Endothelial cell (in vitro differentiated cells): Measurements from ENCODE around the gene OR5K2. TPM values are rescaled to one million over a fixed set of nuclear protein-coding genes. Genes with fewer than 3 reads are reported as not detected.

Source experiments
- DNase-seq: peaks from one replicate; pipeline ENCODE4 v3.0.0; 2021; ENCODE audit warnings: low spot score
- H3K27ac Mint-ChIP-seq: one replicate; pipeline ENCODE4 v1.8.0; 2021; ENCODE audit warnings: mixed read lengths, inconsistent platforms; ENCODE audit not compliant: unreplicated experiment
- H3K27me3 Mint-ChIP-seq: one replicate; pipeline ENCODE4 v1.8.0; 2021; ENCODE audit warnings: mild to moderate bottlenecking, moderate library complexity, mixed read lengths, inconsistent platforms; ENCODE audit not compliant: unreplicated experiment
- H3K36me3 Mint-ChIP-seq: one replicate; pipeline ENCODE4 v1.8.0; 2021; ENCODE audit warnings: mild to moderate bottlenecking, low read depth, mixed read lengths, inconsistent platforms; ENCODE audit not compliant: unreplicated experiment
- H3K4me1 Mint-ChIP-seq: one replicate; pipeline ENCODE4 v1.8.0; 2021; ENCODE audit warnings: mild to moderate bottlenecking, mixed read lengths, inconsistent platforms; ENCODE audit not compliant: unreplicated experiment
- H3K4me3 Mint-ChIP-seq: one replicate; pipeline ENCODE4 v1.8.0; 2021; ENCODE audit warnings: mild to moderate bottlenecking, mixed read lengths, inconsistent platforms; ENCODE audit not compliant: unreplicated experiment
- H3K9me3 Mint-ChIP-seq: one replicate; pipeline ENCODE4 v1.8.0; 2021; ENCODE audit warnings: mixed read lengths, inconsistent platforms; ENCODE audit not compliant: unreplicated experiment
- CTCF ChIP-seq: fragments of 200-600 bp; sonication (generic); IDR thresholded peaks from one replicate; pipeline ENCODE4 v1.5.0; 2021; ENCODE audit warnings: antibody characterized with exemption; ENCODE audit not compliant: unreplicated experiment
- total RNA-seq: library from RNA; stranded (reverse); fragmentation: NEBNext Ultra II Directional; extraction: Animal tissue kit (Norgen Biotek cat#: 25700); gene quantifications from one replicate; pipeline ENCODE4 v1.2.1, GENCODE V29; 2021; ENCODE audit not compliant: unreplicated experiment

OR5K2 gene
- total RNA-seq, 1 donor from 2014 or later, result not detected

GRCh38 chr3:98457543-98457942, 39.9 kb upstream of the OR5K2 start:
- Mint-ChIP-seq H3K36me3 (no peaks in the 10 kb centered on the region), H3K27ac (no peak overlapping the region), H3K9me3 (no peaks in the 10 kb centered on the region), H3K4me3 (no peak overlapping the region), H3K27me3 (no peaks in the 10 kb centered on the region), H3K4me1 (no peaks in the 10 kb centered on the region)
- TF ChIP-seq CTCF, result no peak
- no peak for DNase-seq

GRCh38 chr3:98460220-98460619, 37.3 kb upstream of the OR5K2 start:
- Mint-ChIP-seq H3K36me3 (no peaks in the 10 kb centered on the region), H3K9me3 (no peaks in the 10 kb centered on the region), H3K4me3 (no peak overlapping the region), H3K4me1 (no peaks in the 10 kb centered on the region), H3K27me3 (no peaks in the 10 kb centered on the region), H3K27ac (no peak overlapping the region)
- no peak for TF ChIP-seq CTCF
- no peak for DNase-seq

GRCh38 chr3:98462901-98463300, 34.6 kb upstream of the OR5K2 start, which contains the start of gene OR5K1:
OR5K1 (plus strand) TSS chr3:98463201; CDS start chr3:98469577, 6,376 bp downstream.
- H3K36me3 Mint-ChIP-seq, result no peaks in the 10 kb centered on the region
- H3K9me3 Mint-ChIP-seq, result no peaks in the 10 kb centered on the region
- no peaks in the 10 kb centered on the region for H3K27me3 Mint-ChIP-seq
- H3K4me1 Mint-ChIP-seq, result no peaks in the 10 kb centered on the region
- H3K4me3 Mint-ChIP-seq, result no peak within 1 kb of the TSS
- DNase-seq, result no peak
- no peak for TF ChIP-seq CTCF
- H3K27ac Mint-ChIP-seq, result no peak within 1 kb of the TSS

- Mint-ChIP-seq H3K4me3 (no peak overlapping the region), H3K36me3 (no peaks in the 10 kb centered on the region), H3K27ac (no peak overlapping the region), H3K4me1 (no peaks in the 10 kb centered on the region), H3K9me3 (peaks cover 5% of the 10 kb centered on the region), H3K27me3 (peaks cover 2% of the 10 kb centered on the region)
- DNase-seq, result no peak
- no peak for TF ChIP-seq CTCF
Measured at GRCh38 chr3:98482717-98483482, 14.6 kb upstream of the OR5K2 start.

- H3K27me3 Mint-ChIP-seq, result peaks cover 2% of the 10 kb centered on the region
- H3K27ac Mint-ChIP-seq, result no peak overlapping the region
- no peaks in the 10 kb centered on the region for H3K36me3 Mint-ChIP-seq
- peaks cover 5% of the 10 kb centered on the region for H3K9me3 Mint-ChIP-seq
- H3K4me3 Mint-ChIP-seq, result no peak overlapping the region
- H3K4me1 Mint-ChIP-seq, result no peaks in the 10 kb centered on the region
- no peak for DNase-seq
- TF ChIP-seq CTCF, result no peak
Measured at GRCh38 chr3:98483626-98484025, 13.9 kb upstream of the OR5K2 start.
